H9 (cell line): Measurements from ENCODE around the gene RAMP3. TPM values are rescaled to one million over a fixed set of nuclear protein-coding genes. Genes with fewer than 3 reads are reported as not detected.

Source experiments
- DNase-seq: peaks from one replicate; pipeline ENCODE4 v3.0.0-alpha.2; 2017
- H2AFZ ChIP-seq: one replicate; pipeline ENCODE4 v1.6.1; 2013; ENCODE audit warnings: mild to moderate bottlenecking, low read length, control low read depth, moderate library complexity
- H2AK5ac ChIP-seq: 2 replicates; pipeline ENCODE4 v1.6.1; 2013; ENCODE audit warnings: low read length, control low read depth, mixed read lengths; ENCODE audit not compliant: insufficient read length
- H2BK120ac ChIP-seq: one replicate; pipeline ENCODE4 v1.6.1; 2013; ENCODE audit warnings: low read depth, mild to moderate bottlenecking, low read length, control low read depth, inconsistent platforms; ENCODE audit not compliant: poor library complexity, severe bottlenecking
- H2BK12ac ChIP-seq: 2 replicates; pipeline ENCODE4 v1.6.1; 2013; ENCODE audit warnings: low read length, control low read depth, mixed read lengths, low read depth; ENCODE audit not compliant: insufficient read length
- H2BK15ac ChIP-seq: 2 replicates; pipeline ENCODE4 v1.6.1; 2013; ENCODE audit warnings: low read depth, low read length, control low read depth
- H2BK20ac ChIP-seq: one replicate; pipeline ENCODE4 v1.6.1; 2013; ENCODE audit warnings: low read depth, mild to moderate bottlenecking, low read length, control low read depth, inconsistent platforms; ENCODE audit not compliant: poor library complexity, severe bottlenecking
- H2BK5ac ChIP-seq: 2 replicates; pipeline ENCODE4 v1.6.1; 2013; ENCODE audit warnings: low read length, control low read depth, mixed read lengths; ENCODE audit not compliant: insufficient read length
- H3K14ac ChIP-seq: 2 replicates; pipeline ENCODE4 v1.6.1; 2013; ENCODE audit warnings: low read length, control low read depth; ENCODE audit not compliant: insufficient read depth
- H3K18ac ChIP-seq: 2 replicates; pipeline ENCODE4 v1.6.1; 2013; ENCODE audit warnings: low read depth, mild to moderate bottlenecking, mixed read lengths, low read length, control low read depth; ENCODE audit not compliant: insufficient read length
- H3K23ac ChIP-seq: 2 replicates; pipeline ENCODE4 v1.6.1; 2013; ENCODE audit warnings: low read length, control low read depth, mixed read lengths, low read depth; ENCODE audit not compliant: insufficient read length
- H3K23me2 ChIP-seq: 2 replicates; pipeline ENCODE4 v1.6.1; 2013; ENCODE audit warnings: low read depth, mild to moderate bottlenecking, mixed read lengths, low read length, control low read depth; ENCODE audit not compliant: insufficient read length, poor library complexity, severe bottlenecking
- H3K27ac ChIP-seq: 2 replicates; pipeline ENCODE4 v1.5.1; 2013; ENCODE audit warnings: low read length, control low read depth, mixed read lengths, low read depth; ENCODE audit not compliant: insufficient read length
- H3K27me3 ChIP-seq: 2 replicates; pipeline ENCODE4 v1.6.1; 2013; ENCODE audit warnings: low read length, control low read depth, inconsistent platforms; ENCODE audit not compliant: insufficient read depth
- H3K4ac ChIP-seq: 2 replicates; pipeline ENCODE4 v1.6.1; 2013; ENCODE audit warnings: low read depth, mild to moderate bottlenecking, control low read depth, inconsistent platforms, low read length, moderate library complexity
- H3K4me1 ChIP-seq: 2 replicates; pipeline ENCODE4 v1.6.1; 2013; ENCODE audit warnings: low read length, control low read depth, inconsistent platforms; ENCODE audit not compliant: insufficient read depth
- H3K4me2 ChIP-seq: 2 replicates; pipeline ENCODE4 v1.6.1; 2013; ENCODE audit warnings: low read length, control low read depth, mixed read lengths; ENCODE audit not compliant: insufficient read length, insufficient read depth
- H3K56ac ChIP-seq: 2 replicates; pipeline ENCODE4 v1.6.1; 2013; ENCODE audit warnings: low read depth, mild to moderate bottlenecking, mixed read lengths, low read length, control low read depth; ENCODE audit not compliant: insufficient read length
- H3K79me1 ChIP-seq: 2 replicates; pipeline ENCODE4 v1.6.1; 2013; ENCODE audit warnings: low read depth, mild to moderate bottlenecking, moderate library complexity, low read length, control low read depth, inconsistent platforms; ENCODE audit not compliant: insufficient read depth, poor library complexity, severe bottlenecking
- H3K79me2 ChIP-seq: 2 replicates; pipeline ENCODE4 v1.6.1; 2013; ENCODE audit warnings: low read length, control low read depth, inconsistent platforms; ENCODE audit not compliant: insufficient read depth
- H3K9ac ChIP-seq: 2 replicates; pipeline ENCODE4 v1.6.1; 2013; ENCODE audit warnings: low read length, control low read depth, mixed read lengths; ENCODE audit not compliant: insufficient read length; ENCODE audit errors: extremely low read depth
- H3K9me3 ChIP-seq: one replicate; pipeline ENCODE4 v1.6.1; 2013; ENCODE audit warnings: low read depth, low read length, inconsistent platforms; ENCODE audit not compliant: control insufficient read depth
- H3T11ph ChIP-seq: one replicate; pipeline ENCODE4 v1.6.1; 2013; ENCODE audit warnings: mild to moderate bottlenecking, low read length, control low read depth, inconsistent platforms
- H4K20me1 ChIP-seq: one replicate; pipeline ENCODE4 v1.6.1; 2013; ENCODE audit not compliant: control insufficient read depth, insufficient read length, insufficient read depth
- H4K5ac ChIP-seq: 2 replicates; pipeline ENCODE4 v1.6.1; 2013; ENCODE audit warnings: low read depth, mild to moderate bottlenecking, mixed read lengths, low read length, control low read depth; ENCODE audit not compliant: insufficient read length
- H4K8ac ChIP-seq: replicated peaks from 2 replicates; pipeline ENCODE4 v1.6.1; 2013; ENCODE audit warnings: low read length, control low read depth, mixed read lengths, low read depth; ENCODE audit not compliant: insufficient read length
- H4K91ac ChIP-seq: 2 replicates; pipeline ENCODE4 v1.6.1; 2013; ENCODE audit warnings: low read depth, mild to moderate bottlenecking, moderate library complexity, mixed read lengths, low read length, control low read depth; ENCODE audit not compliant: insufficient read length
- H3K27ac Mint-ChIP-seq, 3 experiments: 2 replicates in 2 of 3; 3 replicates in 1 of 3; pipeline ENCODE4 v1.8.0; 2020 to 2021; ENCODE audit warnings: mixed read lengths in 3 of 3, mild to moderate bottlenecking in 1 of 3, moderate library complexity in 1 of 3
- H3K27me3 Mint-ChIP-seq: 2 replicates; pipeline ENCODE4 v1.8.0; 2021; ENCODE audit warnings: low read depth, mild to moderate bottlenecking, moderate library complexity, mixed read lengths
- H3K36me3 Mint-ChIP-seq, 3 experiments: 2 replicates in 2 of 3; 3 replicates in 1 of 3; pipeline ENCODE4 v1.8.0; 2020 to 2021; ENCODE audit warnings: low read depth in 3 of 3, mixed read lengths in 3 of 3; ENCODE audit not compliant: insufficient read depth in 1 of 3
- H3K4me1 Mint-ChIP-seq, 2 experiments: 2 replicates each; pipeline ENCODE4 v1.8.0; 2020; ENCODE audit warnings: mixed read lengths in 2 of 2
- H3K4me3 Mint-ChIP-seq, 2 experiments: 2 replicates in 1 of 2; 3 replicates in 1 of 2; pipeline ENCODE4 v1.8.0; 2020 to 2021; ENCODE audit warnings: mild to moderate bottlenecking in 2 of 2, mixed read lengths in 2 of 2, moderate library complexity in 1 of 2
- H3K9me3 Mint-ChIP-seq, 2 experiments: 2 replicates in 1 of 2; 3 replicates in 1 of 2; pipeline ENCODE4 v1.8.0; 2020; ENCODE audit warnings: mild to moderate bottlenecking in 2 of 2, mixed read lengths in 2 of 2, moderate library complexity in 1 of 2
- WGBS: extraction: QIAGEN DNeasy Blood & Tissue Kit; methylation state at CpG from one replicate; pipeline ENCODE4 v1.1.7; 2013; ENCODE audit warnings: missing lambda C conversion rate, low lambda C conversion rate, mixed read lengths; ENCODE audit not compliant: insufficient read length; ENCODE audit errors: extremely low coverage; 5-methylcytosine and 5-hydroxymethylcytosine counted together
- total RNA-seq: library from RNA; stranded (reverse); gene quantifications from 2 replicates; pipeline ENCODE4 v1.2.1, GENCODE V29; 2021
- TF ChIP-seq, protein P1 (sequence below): fragments of 200-600 bp; sonication (generic); conservative IDR thresholded peaks from 3 replicates; pipeline ENCODE4 v1.8.0; 2021; ENCODE audit warnings: antibody characterized with exemption, mild to moderate bottlenecking

The RAMP3 gene
- total RNA-seq, 1 experiment from 2014 or later: 0.63 TPM

DNA sequence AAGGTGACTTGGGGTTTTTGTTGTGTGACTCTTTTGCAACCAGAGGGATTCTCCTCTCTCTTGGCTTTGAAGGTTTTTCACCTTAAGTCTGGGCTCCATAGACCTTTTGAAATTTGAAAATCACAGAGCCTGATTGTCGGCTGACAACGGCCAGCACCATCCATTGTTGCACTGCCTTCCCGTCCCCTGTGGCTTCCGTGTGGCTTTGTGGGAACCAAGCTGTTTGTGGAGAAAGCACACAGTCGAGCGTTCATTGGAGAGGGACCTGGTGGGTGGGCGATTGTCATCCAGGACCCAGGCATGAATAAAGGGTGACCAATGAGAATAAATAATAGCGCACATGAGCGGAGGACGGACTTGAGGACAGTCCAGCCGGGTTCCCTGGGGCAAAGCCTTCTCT, 7.4 kb upstream of the RAMP3 start:
- H3K9ac ChIP-seq: no peak overlapping the region
- no peak overlapping the region for H2BK120ac ChIP-seq
- no peak overlapping the region for H2BK15ac ChIP-seq
- H3K23ac ChIP-seq: no peak overlapping the region
- H3K4ac ChIP-seq: no peak overlapping the region
- H3K36me3 Mint-ChIP-seq: no peaks in the 10 kb centered on the region
- no peak overlapping the region for H4K91ac ChIP-seq
- H3K18ac ChIP-seq: no peak overlapping the region
- H2AK5ac ChIP-seq: no peak overlapping the region
- no peak overlapping the region for H3K14ac ChIP-seq
- H3K4me2 ChIP-seq: no peak overlapping the region
- no peaks in the 10 kb centered on the region for H3K23me2 ChIP-seq
- no peaks in the 10 kb centered on the region for H3K9me3 Mint-ChIP-seq
- H3K27me3 ChIP-seq: no peaks in the 10 kb centered on the region
- no peaks in the 10 kb centered on the region for H3K4me1 ChIP-seq
- H2AFZ ChIP-seq: no peak overlapping the region
- H4K8ac ChIP-seq: no peak overlapping the region
- no peak overlapping the region for H3K27ac ChIP-seq
- H2BK20ac ChIP-seq: no peak overlapping the region
- H3K27me3 Mint-ChIP-seq: peaks cover 12% of the 10 kb centered on the region
- no peaks in the 10 kb centered on the region for H3K79me1 ChIP-seq
- no peak overlapping the region for H3T11ph ChIP-seq
- no CpG with 5 or more reads among the region's 11 CpGs for WGBS
- H3K4me3 Mint-ChIP-seq: no peak overlapping the region
- H4K5ac ChIP-seq: no peak overlapping the region
- H3K9me3 ChIP-seq: no peaks in the 10 kb centered on the region
- no peaks in the 10 kb centered on the region for H3K79me2 ChIP-seq
- H4K20me1 ChIP-seq: no peaks in the 10 kb centered on the region
- DNase-seq: peak; percentile 9
- H2BK5ac ChIP-seq: no peak overlapping the region
- H3K27ac Mint-ChIP-seq: no peak overlapping the region
- H2BK12ac ChIP-seq: no peak overlapping the region
- H3K56ac ChIP-seq: no peak overlapping the region
- H3K4me1 Mint-ChIP-seq: peaks cover 2% of the 10 kb centered on the region in 2 experiments; a peak in 1 of 4 replicates
- TF ChIP-seq, protein P1, sequence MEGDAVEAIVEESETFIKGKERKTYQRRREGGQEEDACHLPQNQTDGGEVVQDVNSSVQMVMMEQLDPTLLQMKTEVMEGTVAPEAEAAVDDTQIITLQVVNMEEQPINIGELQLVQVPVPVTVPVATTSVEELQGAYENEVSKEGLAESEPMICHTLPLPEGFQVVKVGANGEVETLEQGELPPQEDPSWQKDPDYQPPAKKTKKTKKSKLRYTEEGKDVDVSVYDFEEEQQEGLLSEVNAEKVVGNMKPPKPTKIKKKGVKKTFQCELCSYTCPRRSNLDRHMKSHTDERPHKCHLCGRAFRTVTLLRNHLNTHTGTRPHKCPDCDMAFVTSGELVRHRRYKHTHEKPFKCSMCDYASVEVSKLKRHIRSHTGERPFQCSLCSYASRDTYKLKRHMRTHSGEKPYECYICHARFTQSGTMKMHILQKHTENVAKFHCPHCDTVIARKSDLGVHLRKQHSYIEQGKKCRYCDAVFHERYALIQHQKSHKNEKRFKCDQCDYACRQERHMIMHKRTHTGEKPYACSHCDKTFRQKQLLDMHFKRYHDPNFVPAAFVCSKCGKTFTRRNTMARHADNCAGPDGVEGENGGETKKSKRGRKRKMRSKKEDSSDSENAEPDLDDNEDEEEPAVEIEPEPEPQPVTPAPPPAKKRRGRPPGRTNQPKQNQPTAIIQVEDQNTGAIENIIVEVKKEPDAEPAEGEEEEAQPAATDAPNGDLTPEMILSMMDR: no peak
